Measurements from ENCODE around the gene PTPRG. TPM values are rescaled to one million over a fixed set of nuclear protein-coding genes. Genes with fewer than 3 reads are reported as not detected.

PTPRG gene
- total and polyA plus RNA-seq, 2 experiments from 2014 or later, result 15.2 to 45.7 TPM

DNA sequence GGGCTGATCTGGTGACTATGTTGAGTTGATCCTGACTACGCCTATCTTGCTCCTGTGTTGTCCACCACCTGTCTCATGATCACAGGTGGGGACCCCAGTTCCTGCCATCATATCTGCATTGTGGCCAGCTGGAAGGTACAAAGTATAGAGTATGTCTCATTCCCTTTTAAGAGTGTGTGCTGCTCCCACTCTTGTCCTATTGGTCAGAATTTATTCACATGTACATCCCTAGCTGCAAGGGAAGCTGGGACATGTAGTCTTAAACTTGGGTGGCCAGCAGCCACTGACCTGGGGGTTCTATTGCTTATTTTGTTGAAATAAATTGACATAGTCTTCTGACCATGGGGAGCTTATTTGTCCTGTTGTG is 373.1 kb downstream of the PTPRG start:
- TF ChIP-seq, protein P1, sequence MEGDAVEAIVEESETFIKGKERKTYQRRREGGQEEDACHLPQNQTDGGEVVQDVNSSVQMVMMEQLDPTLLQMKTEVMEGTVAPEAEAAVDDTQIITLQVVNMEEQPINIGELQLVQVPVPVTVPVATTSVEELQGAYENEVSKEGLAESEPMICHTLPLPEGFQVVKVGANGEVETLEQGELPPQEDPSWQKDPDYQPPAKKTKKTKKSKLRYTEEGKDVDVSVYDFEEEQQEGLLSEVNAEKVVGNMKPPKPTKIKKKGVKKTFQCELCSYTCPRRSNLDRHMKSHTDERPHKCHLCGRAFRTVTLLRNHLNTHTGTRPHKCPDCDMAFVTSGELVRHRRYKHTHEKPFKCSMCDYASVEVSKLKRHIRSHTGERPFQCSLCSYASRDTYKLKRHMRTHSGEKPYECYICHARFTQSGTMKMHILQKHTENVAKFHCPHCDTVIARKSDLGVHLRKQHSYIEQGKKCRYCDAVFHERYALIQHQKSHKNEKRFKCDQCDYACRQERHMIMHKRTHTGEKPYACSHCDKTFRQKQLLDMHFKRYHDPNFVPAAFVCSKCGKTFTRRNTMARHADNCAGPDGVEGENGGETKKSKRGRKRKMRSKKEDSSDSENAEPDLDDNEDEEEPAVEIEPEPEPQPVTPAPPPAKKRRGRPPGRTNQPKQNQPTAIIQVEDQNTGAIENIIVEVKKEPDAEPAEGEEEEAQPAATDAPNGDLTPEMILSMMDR (IDR thresholded peaks at IDR 0.05; ENCODE audit: low read depth, low read length), result no peak
- H3K27ac ChIP-seq, result no peak overlapping the region
- no peaks in the 10 kb centered on the region for H3K36me3 ChIP-seq
- H3K27me3 ChIP-seq, result no peaks in the 10 kb centered on the region
- DNase-seq (ENCODE audit: low read depth in 1 of 2, low spot score in 1 of 2), result no peak
- no peaks in the 10 kb centered on the region for H3K9me3 ChIP-seq (ENCODE audit: low read depth)
- H3K4me1 ChIP-seq (ENCODE audit: low read depth), result no peaks in the 10 kb centered on the region
- H3K4me3 ChIP-seq, result no peak overlapping the region

DNA sequence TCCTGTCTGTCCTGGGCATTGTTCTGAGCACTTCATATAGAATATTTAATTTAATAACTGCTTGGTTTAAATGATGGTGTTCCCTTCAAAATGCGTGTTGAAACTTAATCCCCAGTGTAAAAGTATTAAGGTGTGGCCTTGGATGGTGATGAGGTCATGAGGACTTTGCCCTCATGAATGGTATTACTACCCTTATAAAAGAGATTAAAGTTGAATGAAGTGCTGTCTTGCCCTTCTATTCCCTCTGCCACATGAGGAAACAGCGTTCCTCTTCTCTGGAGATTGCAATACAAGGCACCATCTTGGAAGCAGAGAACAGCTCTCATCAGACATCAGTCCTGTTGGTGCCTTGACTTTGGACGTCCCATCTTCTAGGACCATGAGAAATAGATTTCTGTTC is 374.4 kb downstream of the PTPRG start:
- Histone ChIP-seq H3K4me1 (ENCODE audit: low read depth) (no peaks in the 10 kb centered on the region), H3K36me3 (no peaks in the 10 kb centered on the region), H3K4me3 (no peak overlapping the region), H3K9me3 (ENCODE audit: low read depth) (no peaks in the 10 kb centered on the region), H3K27ac (no peak overlapping the region), H3K27me3 (no peaks in the 10 kb centered on the region)
- no peak for DNase-seq (ENCODE audit: low read depth in 1 of 2, low spot score in 1 of 2)
- TF ChIP-seq, protein P1 (IDR thresholded peaks at IDR 0.05; ENCODE audit: low read depth, low read length), result no peak

DNA sequence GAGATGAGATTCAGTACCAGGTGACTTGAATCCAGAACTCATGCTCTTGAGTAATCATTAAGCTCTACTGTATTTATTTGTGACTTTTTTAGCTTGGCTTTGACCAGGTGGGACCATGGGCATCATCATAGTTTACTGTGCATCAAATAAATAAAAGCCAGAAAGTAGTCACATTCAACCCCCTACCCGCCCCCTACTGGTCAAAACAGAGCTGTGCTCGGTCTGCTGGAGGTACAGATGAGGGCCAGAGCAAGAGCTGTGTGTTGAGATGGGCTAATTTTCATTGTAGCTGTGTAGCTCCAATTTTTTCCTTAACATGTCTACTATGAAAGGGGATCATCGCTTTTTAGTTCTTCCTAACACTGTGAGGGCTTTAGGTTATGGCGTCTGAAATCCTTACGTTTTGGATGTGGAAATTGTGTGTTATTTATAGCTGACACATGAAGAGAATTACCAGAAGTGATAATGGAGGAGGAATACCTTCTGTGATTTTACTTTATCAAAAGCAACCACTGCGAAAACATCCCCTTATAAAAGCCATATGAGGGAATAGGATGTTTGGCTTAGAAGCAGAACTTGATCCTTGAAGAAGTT is 375.1 kb downstream of the PTPRG start:
- Histone ChIP-seq H3K4me3 (no peak overlapping the region), H3K27me3 (no peaks in the 10 kb centered on the region), H3K9me3 (ENCODE audit: low read depth) (no peaks in the 10 kb centered on the region), H3K4me1 (ENCODE audit: low read depth) (no peaks in the 10 kb centered on the region), H3K36me3 (no peaks in the 10 kb centered on the region), H3K27ac (no peak overlapping the region)
- peak; percentile 38 to 50 for DNase-seq (ENCODE audit: low read depth in 1 of 2, low spot score in 1 of 2)
- TF ChIP-seq, protein P1 (IDR thresholded peaks at IDR 0.05; ENCODE audit: low read depth, low read length), result peak; percentile 74

DNA sequence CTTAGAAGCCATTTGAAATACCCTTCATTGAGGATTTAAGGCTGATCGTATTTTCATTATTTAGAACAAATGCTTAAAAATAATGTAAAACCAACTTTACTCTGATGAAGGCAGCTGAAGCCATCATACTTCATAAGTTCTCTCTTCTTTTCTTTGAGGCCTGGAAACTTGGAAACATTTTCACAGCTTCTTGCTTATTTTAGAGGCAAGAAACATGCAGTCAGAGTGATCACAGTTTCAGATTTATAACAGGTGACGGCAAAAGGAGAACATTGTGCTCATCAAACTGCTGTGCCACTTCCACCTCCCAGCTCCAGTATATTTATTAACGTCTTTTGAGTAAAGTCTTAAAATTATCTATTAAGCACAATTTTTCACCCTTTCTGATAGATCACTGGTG is 376.1 kb downstream of the PTPRG start:
- DNase-seq (ENCODE audit: low read depth in 1 of 2, low spot score in 1 of 2), result no peak
- Histone ChIP-seq H3K27ac (no peak overlapping the region), H3K27me3 (no peaks in the 10 kb centered on the region), H3K9me3 (ENCODE audit: low read depth) (no peaks in the 10 kb centered on the region), H3K4me1 (ENCODE audit: low read depth) (no peaks in the 10 kb centered on the region), H3K36me3 (no peaks in the 10 kb centered on the region), H3K4me3 (no peak overlapping the region)
- TF ChIP-seq, protein P1 (IDR thresholded peaks at IDR 0.05; ENCODE audit: low read depth, low read length), result no peak

DNA sequence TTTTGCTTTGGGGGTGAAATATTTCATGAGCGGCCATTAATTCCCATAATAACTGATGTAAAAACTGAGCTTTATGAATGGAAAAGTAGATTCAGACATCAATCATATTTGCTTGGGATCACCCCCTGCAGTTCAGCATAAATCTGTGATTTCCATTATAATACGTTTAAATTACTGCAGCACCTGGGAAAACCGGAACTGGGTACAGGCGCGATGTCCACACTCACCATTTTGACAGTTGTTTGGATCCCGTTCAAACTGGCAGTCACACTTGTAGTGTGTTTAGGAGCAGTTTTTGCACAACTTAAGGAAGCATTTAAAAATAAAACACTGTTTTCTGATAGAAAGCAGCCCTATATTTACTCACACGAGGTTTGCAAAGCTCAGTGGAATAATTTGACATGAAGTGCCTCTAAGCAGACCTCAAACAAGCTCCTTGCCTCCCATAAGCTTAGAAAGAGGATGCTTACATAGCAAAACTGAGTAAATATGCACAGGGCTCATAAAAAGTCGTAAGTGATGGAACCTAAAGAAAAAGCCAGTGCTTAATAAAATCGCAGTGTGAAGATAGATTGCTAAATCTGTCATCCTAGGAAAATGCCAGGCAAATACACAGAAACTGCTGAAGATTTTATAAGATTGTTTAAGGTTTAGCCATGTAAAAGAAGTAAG is 377.6 kb downstream of the PTPRG start:
- H3K4me1 ChIP-seq (ENCODE audit: low read depth), result no peaks in the 10 kb centered on the region
- TF ChIP-seq, protein P1 (IDR thresholded peaks at IDR 0.05; ENCODE audit: low read depth, low read length), result no peak
- H3K9me3 ChIP-seq (ENCODE audit: low read depth), result no peaks in the 10 kb centered on the region
- no peak overlapping the region for H3K4me3 ChIP-seq
- H3K36me3 ChIP-seq, result no peaks in the 10 kb centered on the region
- no peaks in the 10 kb centered on the region for H3K27me3 ChIP-seq
- no peak overlapping the region for H3K27ac ChIP-seq
- no peak for DNase-seq (ENCODE audit: low read depth in 1 of 2, low spot score in 1 of 2)
